ENCODE measurements around the gene LGR4.

GRCh38 chr11:27412192-27412691 is 60.3 kb downstream of the LGR4 start:
- no peak for TF ChIP-seq ZNF274 (IDR thresholded peaks at IDR 0.05; ENCODE audit: low read depth, low read length)
- TF ChIP-seq YY1 (IDR thresholded peaks at IDR 0.05; ENCODE audit: insufficient read depth, insufficient read length), result no peak
